Stomach (tissue), 9 donors: ENCODE measurements around the gene L1CAM. TPM values are rescaled to one million over a fixed set of nuclear protein-coding genes. Genes with fewer than 3 reads are reported as not detected.

Experiments used
- DNase-seq, 2 donors: peaks; one replicate each; pipeline versions ENCODE4 v3.0.0 to v3.0.0-alpha.2; 2013 to 2019
- H3K27ac ChIP-seq, 5 donors: fragments of 200-600 bp in 4 of 5; sonication (generic) in 4 of 5; one replicate each; pipeline ENCODE4 v1.5.1; 2013 to 2019; ENCODE audit warnings: mild to moderate bottlenecking in 1 of 5, moderate library complexity in 1 of 5
- H3K27me3 ChIP-seq, 3 donors: fragments of 200-600 bp; sonication (generic); one replicate each; pipeline ENCODE4 v1.5.1; 2017 to 2019; ENCODE audit warnings: mixed run types in 1 of 3
- H3K36me3 ChIP-seq, 4 donors: fragments of 200-600 bp; sonication (generic); 1 replicate in 3 of 4; 2 replicates in 1 of 4; pipeline ENCODE4 v1.5.1; 2016 to 2019
- H3K4me1 ChIP-seq, 4 donors: fragments of 200-600 bp; sonication (generic); one replicate each; pipeline ENCODE4 v1.5.1; 2016 to 2019
- H3K4me3 ChIP-seq, 4 donors: fragments of 200-600 bp; sonication (generic) in 3 of 4; one replicate each; pipeline ENCODE4 v1.5.1; 2016 to 2019; ENCODE audit warnings: mild to moderate bottlenecking in 1 of 4
- H3K9me3 ChIP-seq, 4 donors: fragments of 200-600 bp; sonication (generic); one replicate each; pipeline ENCODE4 v1.5.1; 2016 to 2019
- EP300 ChIP-seq: sonication (generic); formaldehyde crosslinking; IDR thresholded peaks from one replicate; pipeline ENCODE4 v1.6.1; 2017; ENCODE audit warnings: antibody characterized with exemption
- POLR2A ChIP-seq, 4 donors: fragments of 450-650 bp; IDR thresholded peaks; one replicate each; pipeline ENCODE4 v1.6.1; 2016; ENCODE audit warnings: antibody characterized with exemption in 4 of 4, control low read depth in 2 of 4, mild to moderate bottlenecking in 1 of 4, moderate library complexity in 1 of 4
- POLR2AphosphoS5 ChIP-seq, 3 donors: sonication (generic); formaldehyde crosslinking; IDR thresholded peaks; one replicate each; pipeline ENCODE4 v1.6.1; 2016; ENCODE audit warnings: antibody characterized with exemption in 3 of 3
- WGBS, 5 donors: extraction: QIAGEN DNeasy Blood & Tissue Kit in 3 of 5; methylation state at CpG; one replicate each; pipeline versions ENCODE4 v1.1.5 to v1.1.7; 2013 to 2018; 5-methylcytosine and 5-hydroxymethylcytosine counted together
- intact Hi-C: fragments of 100-400 bp; cut with DNase I; formaldehyde crosslinking; loops from one replicate; pipeline ENCODE4 v1.15.1; 2023; ENCODE audit warnings: low total_unique reads
- polyA plus RNA-seq, 3 donors: library from polyadenylated mRNA; stranded (reverse); fragments of 200-250 nt; gene quantifications; one replicate each; pipeline ENCODE4 v1.2.3, GENCODE V29; 2013
- total RNA-seq, 5 donors: library from RNA; depleted of rRNA; stranded (reverse); fragments of >200 nt; gene quantifications; one replicate each; pipeline versions ENCODE4 v1.1.0 to v1.2.3, GENCODE V29; 2014 to 2016
- TF ChIP-seq, protein P1 (sequence below), 7 experiments: fragments of 450-650 bp in 4 of 7; fragments of 200-600 bp in 3 of 7; sonication (generic) in 3 of 7; IDR thresholded peaks; one replicate each; pipeline ENCODE4 v1.5.1; 2016 to 2019; ENCODE audit warnings: antibody characterized with exemption in 7 of 7, control low read depth in 2 of 7, mild to moderate bottlenecking in 1 of 7
- donor health status: healthy with polysubstance abuse.
- donor health status: Bipolar disorder and iron deficiency.
- donor health status: healthy.

The L1CAM gene
- total and polyA plus RNA-seq, 8 donors: under 0.01 to 19.1 (median 2.7) TPM

DNA sequence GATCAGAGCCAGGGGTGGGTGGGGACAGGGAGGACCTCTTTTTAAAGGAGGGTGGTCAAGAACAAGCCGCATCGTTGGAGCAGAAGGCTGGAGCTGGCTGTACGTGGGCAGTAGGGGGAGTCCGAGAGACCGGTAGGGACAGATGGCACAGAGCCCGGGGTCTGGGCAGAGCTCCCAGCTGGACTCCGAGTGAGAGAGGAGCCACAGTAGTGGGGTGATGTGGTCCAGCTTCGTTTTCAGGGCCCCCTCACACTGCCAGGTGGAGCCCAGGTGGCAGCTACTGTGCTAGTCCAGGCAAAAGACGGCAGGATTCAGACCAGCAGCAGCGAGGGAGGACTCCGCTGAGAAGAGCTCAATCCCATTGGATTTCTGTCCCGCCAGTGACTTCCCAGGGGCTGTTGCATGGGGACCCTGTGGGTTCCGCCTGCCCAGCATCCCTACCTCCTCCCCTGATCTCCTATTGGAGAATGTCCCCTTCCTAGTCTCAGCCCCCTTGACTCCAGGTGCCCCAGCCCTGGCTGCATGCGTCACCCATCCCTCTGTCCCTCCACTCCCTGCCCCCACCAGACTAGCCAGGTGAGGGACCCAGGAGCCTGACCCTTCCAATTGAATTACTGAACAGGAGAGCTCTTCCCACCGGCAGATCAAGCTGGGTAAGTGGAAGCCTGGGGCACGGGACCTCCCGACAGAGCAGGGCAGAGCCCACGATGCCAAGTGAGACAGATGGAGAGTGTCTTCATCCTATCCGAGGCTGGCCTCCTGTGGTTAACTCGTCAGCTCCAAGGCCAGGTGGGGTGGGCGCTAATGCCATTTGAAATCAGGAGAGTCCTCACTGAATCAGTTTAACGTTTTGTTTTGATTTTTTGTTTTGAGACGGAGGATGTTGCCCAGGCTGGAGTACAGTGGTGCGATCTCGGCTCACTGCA lies 37.2 kb upstream of the L1CAM start:
- Histone ChIP-seq H3K4me1 (peaks cover 7 to 52% (median 48%) of the 10 kb centered on the region in 4 donors), H3K4me3 (peak overlapping the region in 1 of 4 donors; percentile 9), H3K9me3 (no peaks in the 10 kb centered on the region), H3K36me3 (peaks cover 0 to 13% (median 0%) of the 10 kb centered on the region in 4 donors), H3K27ac (peak overlapping the region in 3 of 5 donors; percentile 27 to 98 (median 42)), H3K27me3 (peaks cover 0 to 21% (median 0%) of the 10 kb centered on the region in 3 donors)
- TF ChIP-seq POLR2A (IDR thresholded peaks at IDR 0.05) (no peak), POLR2AphosphoS5 (IDR thresholded peaks at IDR 0.05) (no peak)
- TF ChIP-seq, protein P1, sequence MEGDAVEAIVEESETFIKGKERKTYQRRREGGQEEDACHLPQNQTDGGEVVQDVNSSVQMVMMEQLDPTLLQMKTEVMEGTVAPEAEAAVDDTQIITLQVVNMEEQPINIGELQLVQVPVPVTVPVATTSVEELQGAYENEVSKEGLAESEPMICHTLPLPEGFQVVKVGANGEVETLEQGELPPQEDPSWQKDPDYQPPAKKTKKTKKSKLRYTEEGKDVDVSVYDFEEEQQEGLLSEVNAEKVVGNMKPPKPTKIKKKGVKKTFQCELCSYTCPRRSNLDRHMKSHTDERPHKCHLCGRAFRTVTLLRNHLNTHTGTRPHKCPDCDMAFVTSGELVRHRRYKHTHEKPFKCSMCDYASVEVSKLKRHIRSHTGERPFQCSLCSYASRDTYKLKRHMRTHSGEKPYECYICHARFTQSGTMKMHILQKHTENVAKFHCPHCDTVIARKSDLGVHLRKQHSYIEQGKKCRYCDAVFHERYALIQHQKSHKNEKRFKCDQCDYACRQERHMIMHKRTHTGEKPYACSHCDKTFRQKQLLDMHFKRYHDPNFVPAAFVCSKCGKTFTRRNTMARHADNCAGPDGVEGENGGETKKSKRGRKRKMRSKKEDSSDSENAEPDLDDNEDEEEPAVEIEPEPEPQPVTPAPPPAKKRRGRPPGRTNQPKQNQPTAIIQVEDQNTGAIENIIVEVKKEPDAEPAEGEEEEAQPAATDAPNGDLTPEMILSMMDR (IDR thresholded peaks at IDR 0.05): peak in 4 of 7 experiments; percentile 23 to 48 (median 38)
- intact Hi-C loops: no loop called here
- WGBS, 5 donors: 49 to 68% (median 55%) methylated on average over 15 to 25 of the region's 25 CpGs
- DNase-seq: peak; percentile 80 to 88

DNA sequence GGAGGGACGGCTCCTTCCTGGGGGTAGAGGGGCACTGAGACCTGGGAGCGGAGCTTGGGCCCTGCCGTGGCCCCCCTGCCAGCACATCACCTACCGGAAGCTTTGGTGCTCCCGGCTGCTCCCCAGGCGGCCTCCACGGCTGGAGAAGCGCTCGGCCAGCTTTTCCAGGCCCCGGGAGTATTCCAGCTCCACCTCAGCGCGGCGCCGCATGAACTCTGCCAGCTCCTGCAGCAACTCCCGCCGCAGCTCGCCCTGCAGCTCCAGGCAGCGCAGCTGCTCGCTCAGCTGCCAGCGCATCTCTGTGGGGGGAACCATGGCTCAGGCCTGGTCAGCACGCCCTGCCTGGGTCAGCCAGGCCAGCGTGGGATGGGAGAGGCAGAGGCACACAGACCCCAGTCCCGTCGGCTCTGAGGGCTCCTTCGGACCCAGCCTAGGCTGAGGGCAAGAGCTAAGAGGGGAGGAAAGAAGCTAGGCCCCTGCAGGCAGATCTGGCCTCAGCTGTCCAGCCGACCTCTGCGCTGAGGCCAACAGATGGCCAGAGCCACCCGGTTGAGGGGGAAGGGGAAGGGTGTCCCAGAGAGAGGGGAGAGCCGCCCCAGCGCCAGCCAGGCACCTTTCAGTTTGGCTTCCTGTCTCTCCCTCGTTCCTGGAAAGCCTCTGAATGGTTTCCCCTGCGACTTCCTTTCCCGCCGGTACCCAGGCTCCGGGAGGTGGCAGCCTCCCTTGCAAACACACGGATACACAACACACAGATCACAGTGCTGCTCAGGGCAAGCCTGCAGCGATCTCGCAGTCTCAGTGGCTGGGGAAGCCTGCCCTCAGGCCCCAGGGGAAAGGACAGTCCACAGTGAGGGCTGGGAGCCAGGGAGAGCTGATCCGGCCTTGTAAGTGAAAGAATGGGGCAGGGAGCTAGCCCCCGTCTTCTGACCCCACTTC lies 35.8 kb upstream of the L1CAM start:
- no peak for TF ChIP-seq EP300
- no peak for TF ChIP-seq POLR2A (IDR thresholded peaks at IDR 0.05)
- no peak for TF ChIP-seq POLR2AphosphoS5 (IDR thresholded peaks at IDR 0.05)
- TF ChIP-seq, protein P1 (IDR thresholded peaks at IDR 0.05): no peak
- Histone ChIP-seq H3K4me1 (peaks cover 3 to 43% (median 36%) of the 10 kb centered on the region in 4 donors), H3K27me3 (peaks cover 0 to 18% (median 0%) of the 10 kb centered on the region in 3 donors), H3K4me3 (peak overlapping the region in 2 of 4 donors; percentile 7 to 28), H3K9me3 (no peaks in the 10 kb centered on the region), H3K27ac (peak overlapping the region in 2 of 5 donors; percentile 27 to 32), H3K36me3 (peaks cover 0 to 17% (median 0%) of the 10 kb centered on the region in 4 donors)
- WGBS, 5 donors: 60 to 66% (median 63%) methylated on average over 8 to 40 of the region's 40 CpGs
- no peak for DNase-seq
- intact Hi-C loops: no loop called here

DNA sequence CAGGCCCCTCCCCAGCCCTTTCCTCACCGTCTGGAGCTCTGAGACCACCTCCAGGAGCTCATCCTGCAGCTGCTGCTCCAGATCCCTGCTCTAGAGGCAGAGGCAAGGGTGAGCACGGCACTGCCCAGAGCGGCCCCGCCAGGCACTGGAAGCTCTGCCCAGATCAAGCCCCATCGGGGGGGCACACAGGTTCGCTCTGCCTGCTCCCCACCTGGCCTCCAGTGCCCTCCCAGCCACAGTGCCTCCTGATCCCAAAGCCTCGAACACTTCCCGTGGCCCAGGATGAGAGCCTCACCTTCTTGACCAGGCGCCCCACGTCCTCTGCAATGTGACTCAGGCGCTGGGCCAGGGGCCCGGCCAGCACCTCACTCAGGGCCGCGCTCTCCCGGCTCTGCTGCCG lies 35.1 kb upstream of the L1CAM start:
- intact Hi-C loops: no loop called here
- peak overlapping the region in 2 of 4 donors; percentile 7 to 28 for H3K4me3 ChIP-seq
- H3K4me1 ChIP-seq: peaks cover 0 to 37% (median 31%) of the 10 kb centered on the region in 4 donors

More for the DNA sequence above, 35.1 kb upstream of the L1CAM start:
- Histone ChIP-seq H3K9me3 (no peaks in the 10 kb centered on the region), H3K36me3 (peaks cover 0 to 17% (median 0%) of the 10 kb centered on the region in 4 donors), H3K27ac (peak overlapping the region in 1 of 5 donors; percentile 27), H3K27me3 (peaks cover 0 to 15% (median 0%) of the 10 kb centered on the region in 3 donors)
- 61 to 78% (median 68%) methylated on average over 7 to 16 of the region's 16 CpGs; no CpG with 5 or more reads in 1 of the 5 donors for WGBS, 5 donors
- TF ChIP-seq, protein P1 (IDR thresholded peaks at IDR 0.05): no peak
- no peak for TF ChIP-seq EP300
- TF ChIP-seq POLR2AphosphoS5 (IDR thresholded peaks at IDR 0.05): no peak
- no peak for TF ChIP-seq POLR2A (IDR thresholded peaks at IDR 0.05)
- DNase-seq: no peak
